DOHH2 (cell line): Measurements from ENCODE around the gene STX1A.

ENCODE experiments used
- H3F3A ChIP-seq: fragments of 200-600 bp; sonication (generic), shearing (Covaris generic); 2 replicates; pipeline ENCODE4 v1.6.0; 2016; ENCODE audit warnings: antibody characterized with exemption, mild to moderate bottlenecking; ENCODE audit not compliant: control insufficient read depth, insufficient read depth
- H3K27ac ChIP-seq: fragments of 200-600 bp; sonication (generic); 2 replicates; pipeline ENCODE4 v1.5.1; 2014; ENCODE audit warnings: low read depth, mild to moderate bottlenecking, low read length, moderate library complexity
- H3K27me3 ChIP-seq: fragments of 200-600 bp; sonication (generic); 2 replicates; pipeline ENCODE4 v1.6.1; 2014; ENCODE audit warnings: mild to moderate bottlenecking, low read length, mixed read lengths; ENCODE audit not compliant: control insufficient read depth
- H3K36me3 ChIP-seq: fragments of 200-600 bp; sonication (generic); 2 replicates; pipeline ENCODE4 v1.6.1; 2014; ENCODE audit warnings: mild to moderate bottlenecking, low read length, moderate library complexity, mixed read lengths; ENCODE audit not compliant: control insufficient read depth
- H3K4me1 ChIP-seq: fragments of 200-600 bp; sonication (generic); 2 replicates; pipeline ENCODE4 v1.6.1; 2014; ENCODE audit warnings: mild to moderate bottlenecking, low read length, mixed read lengths; ENCODE audit not compliant: control insufficient read depth
- H3K4me2 ChIP-seq: fragments of 200-600 bp; sonication (generic); 2 replicates; pipeline ENCODE4 v1.6.0; 2014; ENCODE audit warnings: mild to moderate bottlenecking, low read length, moderate library complexity
- H3K4me3 ChIP-seq: fragments of 200-600 bp; sonication (generic); 2 replicates; pipeline ENCODE4 v1.5.1; 2014; ENCODE audit warnings: mild to moderate bottlenecking, low read length, mixed read lengths
- H3K79me2 ChIP-seq: fragments of 200-600 bp; sonication (generic); 2 replicates; pipeline ENCODE4 v1.6.1; 2014; ENCODE audit warnings: mild to moderate bottlenecking, low read length, mixed read lengths; ENCODE audit not compliant: control insufficient read depth
- H3K9me2 ChIP-seq: fragments of 200-600 bp; sonication (generic); replicated peaks from 2 replicates; pipeline ENCODE4 v1.6.1; 2014; ENCODE audit warnings: mild to moderate bottlenecking, low read length, mixed read lengths; ENCODE audit not compliant: control insufficient read depth
- H3K9me3 ChIP-seq: fragments of 200-600 bp; sonication (generic); 2 replicates; pipeline ENCODE4 v1.6.1; 2014; ENCODE audit warnings: antibody characterized with exemption, low read length, mixed read lengths; ENCODE audit not compliant: control insufficient read depth, insufficient read depth
- H4K20me1 ChIP-seq: fragments of 200-600 bp; sonication (generic); 2 replicates; pipeline ENCODE4 v1.6.0; 2014; ENCODE audit warnings: low read depth, mild to moderate bottlenecking, antibody characterized with exemption, low read length, moderate library complexity; ENCODE audit not compliant: control insufficient read depth, insufficient read depth
- CTCF ChIP-seq: fragments of 200-600 bp; sonication (generic); IDR thresholded peaks from one replicate; pipeline ENCODE4 v1.5.1; 2014; ENCODE audit warnings: antibody characterized with exemption, mild to moderate bottlenecking, low read depth, low read length; ENCODE audit not compliant: poor library complexity, severe bottlenecking
- EZH2phosphoT487 ChIP-seq: fragments of 200-600 bp; sonication (generic); IDR thresholded peaks from 2 replicates; pipeline ENCODE4 v1.6.1; 2017; ENCODE audit warnings: borderline replicate concordance, mild to moderate bottlenecking, antibody characterized with exemption, low read length, moderate library complexity, mixed read lengths

The STX1A gene

GRCh38 chr7:73718905-73719805, at the start of gene STX1A:
STX1A (minus strand) TSS chr7:73719669; CDS start chr7:73719631, 38 bp downstream.
- Histone ChIP-seq H3K27me3 (peaks cover 38% of the 10 kb centered on the region), H3K79me2 (peaks cover 13% of the 10 kb centered on the region), H3K36me3 (no peaks in the 10 kb centered on the region), H3K9me3 (no peaks in the 10 kb centered on the region), H3K4me3 (peak within 1 kb of the TSS; percentile 96), H3K27ac (no peak within 1 kb of the TSS), H3K4me1 (peaks cover 32% of the 10 kb centered on the region), H3K9me2 (no peaks in the 10 kb centered on the region), H3K4me2 (peak within 1 kb of the TSS; percentile 99), H3F3A (no peaks in the 10 kb centered on the region), H4K20me1 (peaks cover 22% of the 10 kb centered on the region; the same call in 1 of the 2 replicates)
- TF ChIP-seq CTCF: peak; percentile 33
- TF ChIP-seq EZH2phosphoT487: peak; percentile 96; the same call in 1 of the 2 replicates

DNA sequence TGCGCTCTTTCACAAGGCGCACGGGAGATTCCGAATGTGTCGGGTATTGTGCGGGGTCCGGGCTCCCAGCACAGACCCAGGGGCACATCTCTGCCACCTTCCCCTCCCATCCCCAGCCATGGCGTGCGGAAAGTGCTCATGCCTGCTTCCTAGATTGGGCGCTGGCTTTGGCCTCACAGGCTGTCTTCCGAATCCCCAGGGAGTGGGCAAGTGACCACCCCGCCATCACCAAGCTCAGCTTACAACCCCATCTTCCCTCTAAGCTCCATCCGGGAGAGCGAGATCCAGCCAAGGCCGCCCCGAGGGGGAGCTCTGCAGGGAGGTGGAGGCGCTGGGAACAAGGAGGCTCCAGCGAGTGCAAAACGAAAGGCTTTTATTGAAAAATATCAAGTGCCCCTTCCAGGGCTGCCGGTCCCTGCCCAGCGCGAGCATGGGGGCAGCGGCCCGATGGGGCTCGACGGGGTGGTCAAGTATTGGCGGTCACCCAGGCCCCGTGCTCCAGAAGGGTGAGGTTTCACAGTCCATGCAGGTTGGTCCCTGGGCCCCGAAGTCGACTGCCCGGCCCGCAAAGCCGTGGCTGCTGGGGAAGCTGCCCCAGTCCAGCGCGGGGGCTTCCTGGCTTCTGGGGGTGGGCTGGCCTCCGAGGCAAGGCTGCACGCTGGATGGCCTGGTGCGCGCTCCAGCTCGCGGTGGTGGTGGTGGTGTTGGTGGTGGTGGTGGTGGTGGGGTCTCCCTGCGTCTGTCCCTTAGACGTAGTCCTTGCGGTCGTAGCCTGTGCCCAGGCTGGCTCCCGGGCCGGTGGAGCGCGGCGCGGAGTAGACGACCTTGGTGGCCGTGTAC, 49.4 kb upstream of the STX1A start:
- TF ChIP-seq EZH2phosphoT487 (no peak), CTCF (no peak)
- Histone ChIP-seq H3K4me2 (no peak overlapping the region), H3K36me3 (no peaks in the 10 kb centered on the region), H3K9me3 (no peaks in the 10 kb centered on the region), H3K4me1 (peaks cover 4% of the 10 kb centered on the region; the same call in 1 of the 2 replicates), H3F3A (no peaks in the 10 kb centered on the region), H4K20me1 (no peaks in the 10 kb centered on the region), H3K9me2 (no peaks in the 10 kb centered on the region), H3K4me3 (no peak overlapping the region), H3K27me3 (no peaks in the 10 kb centered on the region), H3K79me2 (no peaks in the 10 kb centered on the region), H3K27ac (no peak overlapping the region)

DNA sequence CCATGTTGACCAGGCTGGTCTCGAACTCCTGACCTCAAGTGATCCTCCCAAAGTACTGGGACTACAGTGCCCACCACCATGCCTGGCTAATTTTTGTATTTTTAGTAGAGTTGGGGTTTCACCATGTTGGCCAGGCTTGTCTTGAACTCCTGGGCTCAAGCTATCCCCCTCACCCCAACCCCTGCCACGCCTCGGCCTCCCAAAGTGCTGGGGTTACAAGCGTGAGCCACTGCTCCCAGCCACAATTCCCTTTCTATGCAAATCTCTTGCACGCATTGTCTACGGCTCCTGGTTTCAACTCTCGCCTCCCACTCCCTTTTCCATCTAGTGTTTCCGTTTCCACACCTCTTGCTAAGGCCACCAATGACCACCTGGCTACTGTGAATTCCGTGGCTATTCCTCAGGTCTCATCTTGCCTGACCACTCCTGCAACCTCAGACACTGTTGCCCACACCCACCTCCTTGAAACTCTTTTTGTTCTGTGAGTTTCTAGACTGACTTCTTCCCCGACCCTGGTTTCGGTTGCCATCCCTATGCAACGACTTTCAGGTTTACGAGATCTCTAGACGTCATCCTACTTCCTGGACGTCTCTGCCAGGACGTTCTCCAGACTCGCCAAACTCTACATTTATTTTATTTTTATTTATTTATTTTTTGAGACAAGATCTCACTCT, 47.2 kb upstream of the STX1A start:
- H3F3A ChIP-seq: no peaks in the 10 kb centered on the region

More for the DNA sequence above, 47.2 kb upstream of the STX1A start:
- TF ChIP-seq EZH2phosphoT487 (no peak), CTCF (no peak)
- peaks cover 4% of the 10 kb centered on the region; the same call in 1 of the 2 replicates for H3K4me1 ChIP-seq
- H3K36me3 ChIP-seq: no peaks in the 10 kb centered on the region
- H3K9me2 ChIP-seq: no peaks in the 10 kb centered on the region
- H3K27me3 ChIP-seq: no peaks in the 10 kb centered on the region
- H4K20me1 ChIP-seq: no peaks in the 10 kb centered on the region
- no peak overlapping the region for H3K27ac ChIP-seq
- H3K9me3 ChIP-seq: no peaks in the 10 kb centered on the region
- no peak overlapping the region for H3K4me3 ChIP-seq
- H3K4me2 ChIP-seq: no peak overlapping the region
- H3K79me2 ChIP-seq: no peaks in the 10 kb centered on the region
